GM23338 (cell line): ENCODE data around the gene MEF2D.

Experiments used
- CREB1 ChIP-seq: fragments of 250-450 bp; sonication (Bioruptor Pico); IDR thresholded peaks from 2 replicates; pipeline ENCODE4 v1.5.0; 2020; ENCODE audit warnings: low read depth, mild to moderate bottlenecking, moderate library complexity
- ETS1 ChIP-seq: IDR thresholded peaks from 2 replicates; pipeline ENCODE4 v1.6.1; 2016; ENCODE audit warnings: antibody characterized with exemption
- EZH2 ChIP-seq: fragments of 200-600 bp; sonication (generic); IDR thresholded peaks from one replicate; pipeline ENCODE4 v1.8.0; 2017; ENCODE audit warnings: antibody characterized with exemption, mild to moderate bottlenecking, low read depth; ENCODE audit not compliant: unreplicated experiment
- EZH2phosphoT487 ChIP-seq: fragments of 200-600 bp; sonication (generic); IDR thresholded peaks from one replicate; pipeline ENCODE4 v1.8.1; 2018; ENCODE audit warnings: antibody characterized with exemption; ENCODE audit not compliant: unreplicated experiment
- JUNB ChIP-seq: IDR thresholded peaks from one replicate; pipeline ENCODE4 v1.6.1; 2016; ENCODE audit warnings: antibody characterized with exemption; ENCODE audit not compliant: unreplicated experiment
- NANOG ChIP-seq: IDR thresholded peaks from 2 replicates; pipeline ENCODE4 v1.6.1; 2016; ENCODE audit warnings: antibody characterized with exemption, borderline replicate concordance
- POLR2AphosphoS5 ChIP-seq: IDR thresholded peaks from 2 replicates; pipeline ENCODE4 v1.6.1; 2016; ENCODE audit warnings: antibody characterized with exemption, low read depth
- ZNF114 ChIP-seq: fragments of 250-450 bp; sonication (Bioruptor Pico); IDR thresholded peaks from 2 replicates; pipeline ENCODE4 v1.5.0; 2020; ENCODE audit warnings: mild to moderate bottlenecking, moderate library complexity
- ZNF331 ChIP-seq: fragments of 250-450 bp; sonication (Bioruptor Pico); IDR thresholded peaks from 2 replicates; pipeline ENCODE4 v1.5.0; 2020; ENCODE audit warnings: low read depth, mild to moderate bottlenecking, moderate library complexity
- TF ChIP-seq, protein P1 (sequence below), 2 experiments: fragments of 200-600 bp in 1 of 2; sonication (generic) in 1 of 2; conservative IDR thresholded peaks; 2 replicates each; pipeline versions ENCODE4 v1.5.1 to v1.6.1; 2016 to 2017; ENCODE audit warnings: antibody characterized with exemption in 2 of 2, low read depth in 2 of 2, mild to moderate bottlenecking in 2 of 2, moderate library complexity in 1 of 2
- TF ChIP-seq, protein P2 (sequence below): IDR thresholded peaks from one replicate; pipeline ENCODE4 v1.6.1; 2018; ENCODE audit warnings: antibody characterized with exemption; ENCODE audit not compliant: unreplicated experiment

GRCh38 chr1:156499194-156499841, 1.3 kb downstream of the MEF2D start:
- TF ChIP-seq, protein P1, sequence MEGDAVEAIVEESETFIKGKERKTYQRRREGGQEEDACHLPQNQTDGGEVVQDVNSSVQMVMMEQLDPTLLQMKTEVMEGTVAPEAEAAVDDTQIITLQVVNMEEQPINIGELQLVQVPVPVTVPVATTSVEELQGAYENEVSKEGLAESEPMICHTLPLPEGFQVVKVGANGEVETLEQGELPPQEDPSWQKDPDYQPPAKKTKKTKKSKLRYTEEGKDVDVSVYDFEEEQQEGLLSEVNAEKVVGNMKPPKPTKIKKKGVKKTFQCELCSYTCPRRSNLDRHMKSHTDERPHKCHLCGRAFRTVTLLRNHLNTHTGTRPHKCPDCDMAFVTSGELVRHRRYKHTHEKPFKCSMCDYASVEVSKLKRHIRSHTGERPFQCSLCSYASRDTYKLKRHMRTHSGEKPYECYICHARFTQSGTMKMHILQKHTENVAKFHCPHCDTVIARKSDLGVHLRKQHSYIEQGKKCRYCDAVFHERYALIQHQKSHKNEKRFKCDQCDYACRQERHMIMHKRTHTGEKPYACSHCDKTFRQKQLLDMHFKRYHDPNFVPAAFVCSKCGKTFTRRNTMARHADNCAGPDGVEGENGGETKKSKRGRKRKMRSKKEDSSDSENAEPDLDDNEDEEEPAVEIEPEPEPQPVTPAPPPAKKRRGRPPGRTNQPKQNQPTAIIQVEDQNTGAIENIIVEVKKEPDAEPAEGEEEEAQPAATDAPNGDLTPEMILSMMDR (conservative IDR thresholded peaks at IDR 0.05; ENCODE audit: low read depth in 2 of 2), result no peak
- TF ChIP-seq, protein P2, sequence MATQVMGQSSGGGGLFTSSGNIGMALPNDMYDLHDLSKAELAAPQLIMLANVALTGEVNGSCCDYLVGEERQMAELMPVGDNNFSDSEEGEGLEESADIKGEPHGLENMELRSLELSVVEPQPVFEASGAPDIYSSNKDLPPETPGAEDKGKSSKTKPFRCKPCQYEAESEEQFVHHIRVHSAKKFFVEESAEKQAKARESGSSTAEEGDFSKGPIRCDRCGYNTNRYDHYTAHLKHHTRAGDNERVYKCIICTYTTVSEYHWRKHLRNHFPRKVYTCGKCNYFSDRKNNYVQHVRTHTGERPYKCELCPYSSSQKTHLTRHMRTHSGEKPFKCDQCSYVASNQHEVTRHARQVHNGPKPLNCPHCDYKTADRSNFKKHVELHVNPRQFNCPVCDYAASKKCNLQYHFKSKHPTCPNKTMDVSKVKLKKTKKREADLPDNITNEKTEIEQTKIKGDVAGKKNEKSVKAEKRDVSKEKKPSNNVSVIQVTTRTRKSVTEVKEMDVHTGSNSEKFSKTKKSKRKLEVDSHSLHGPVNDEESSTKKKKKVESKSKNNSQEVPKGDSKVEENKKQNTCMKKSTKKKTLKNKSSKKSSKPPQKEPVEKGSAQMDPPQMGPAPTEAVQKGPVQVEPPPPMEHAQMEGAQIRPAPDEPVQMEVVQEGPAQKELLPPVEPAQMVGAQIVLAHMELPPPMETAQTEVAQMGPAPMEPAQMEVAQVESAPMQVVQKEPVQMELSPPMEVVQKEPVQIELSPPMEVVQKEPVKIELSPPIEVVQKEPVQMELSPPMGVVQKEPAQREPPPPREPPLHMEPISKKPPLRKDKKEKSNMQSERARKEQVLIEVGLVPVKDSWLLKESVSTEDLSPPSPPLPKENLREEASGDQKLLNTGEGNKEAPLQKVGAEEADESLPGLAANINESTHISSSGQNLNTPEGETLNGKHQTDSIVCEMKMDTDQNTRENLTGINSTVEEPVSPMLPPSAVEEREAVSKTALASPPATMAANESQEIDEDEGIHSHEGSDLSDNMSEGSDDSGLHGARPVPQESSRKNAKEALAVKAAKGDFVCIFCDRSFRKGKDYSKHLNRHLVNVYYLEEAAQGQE, result no peak
- TF ChIP-seq CREB1 (CRISPR knock-in tag), result no peak
- TF ChIP-seq EZH2, result no peak
- no peak for TF ChIP-seq EZH2phosphoT487
- no peak for TF ChIP-seq POLR2AphosphoS5
- TF ChIP-seq ZNF114 (CRISPR knock-in tag), result no peak
- TF ChIP-seq ZNF331 (CRISPR knock-in tag), result no peak
- TF ChIP-seq NANOG, result no peak
- no peak for TF ChIP-seq JUNB
- TF ChIP-seq ETS1, result no peak
